ENCODE data around the gene PNLIPRP2. TPM values are rescaled to one million over a fixed set of nuclear protein-coding genes. Genes with fewer than 3 reads are reported as not detected.

Gene PNLIPRP2
- total and polyA plus RNA-seq, 2 of the 8 experiments (the other 6 are each of a cell fraction or from before 2014, with no cell fraction given): 0.11 TPM; not detected in 1

DNA sequence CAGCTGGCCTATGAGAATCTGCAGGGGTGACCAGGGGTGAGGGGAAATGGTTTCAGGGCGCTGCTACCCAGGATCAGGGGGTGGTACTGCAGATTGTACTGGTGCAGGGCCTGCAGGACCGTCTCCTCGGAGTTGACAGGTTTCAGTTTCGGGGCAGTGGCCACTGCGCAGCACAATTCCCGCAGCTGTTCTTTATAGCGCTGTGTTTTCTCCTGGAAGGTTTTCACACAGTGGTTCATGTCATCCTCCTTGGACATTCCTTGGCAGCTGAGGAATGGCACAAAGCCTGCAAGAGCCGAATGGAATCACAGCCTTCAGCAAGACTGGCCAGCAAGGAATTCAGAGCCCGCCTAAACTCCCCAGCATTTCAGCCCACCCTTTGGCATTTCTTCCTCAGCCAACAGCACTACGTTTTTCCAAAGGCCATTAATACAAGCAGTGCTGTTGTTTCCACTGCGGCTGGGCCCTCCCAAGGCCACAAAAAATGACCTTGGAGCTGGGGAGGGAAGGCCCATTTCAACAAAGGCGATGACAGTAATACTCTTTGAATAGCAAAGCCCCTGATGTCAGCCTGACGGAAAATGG is 44.9 kb downstream of the PNLIPRP2 start (continued):
- TF ChIP-seq JUN (IDR thresholded peaks at IDR 0.05; ENCODE audit: low read depth, low read length): no peak
- no peak for TF ChIP-seq BACH1 (IDR thresholded peaks at IDR 0.05; ENCODE audit: low read length)
- TF ChIP-seq GABPA (IDR thresholded peaks at IDR 0.05; ENCODE audit: borderline replicate concordance, insufficient read depth, low read length): no peak
- no peak for TF ChIP-seq SP1 (IDR thresholded peaks at IDR 0.05; ENCODE audit: low read depth, low read length)
- no peak for TF ChIP-seq CREB1 (IDR thresholded peaks at IDR 0.05)
- no peak for TF ChIP-seq TAF7 (optimal IDR thresholded peaks at IDR 0.05; ENCODE audit: borderline replicate concordance, low read depth, low read length)
- no peak for TF ChIP-seq POLR2AphosphoS5 (IDR thresholded peaks at IDR 0.05; ENCODE audit: low read depth, low read length)
